Activated T-helper 1 cell treated with Interleukin-2 at 50 U/mL for 16 hours (primary cell): ENCODE results near the gene SFSWAP.

Source experiments
- DNase-seq: peaks from one replicate; pipeline ENCODE4 v3.0.0-alpha.2; 2020; ENCODE audit warnings: low read depth

Gene SFSWAP

GRCh38 chr12:131834798-131835615, 124.1 kb downstream of the SFSWAP start:
- no peak for DNase-seq

DNA sequence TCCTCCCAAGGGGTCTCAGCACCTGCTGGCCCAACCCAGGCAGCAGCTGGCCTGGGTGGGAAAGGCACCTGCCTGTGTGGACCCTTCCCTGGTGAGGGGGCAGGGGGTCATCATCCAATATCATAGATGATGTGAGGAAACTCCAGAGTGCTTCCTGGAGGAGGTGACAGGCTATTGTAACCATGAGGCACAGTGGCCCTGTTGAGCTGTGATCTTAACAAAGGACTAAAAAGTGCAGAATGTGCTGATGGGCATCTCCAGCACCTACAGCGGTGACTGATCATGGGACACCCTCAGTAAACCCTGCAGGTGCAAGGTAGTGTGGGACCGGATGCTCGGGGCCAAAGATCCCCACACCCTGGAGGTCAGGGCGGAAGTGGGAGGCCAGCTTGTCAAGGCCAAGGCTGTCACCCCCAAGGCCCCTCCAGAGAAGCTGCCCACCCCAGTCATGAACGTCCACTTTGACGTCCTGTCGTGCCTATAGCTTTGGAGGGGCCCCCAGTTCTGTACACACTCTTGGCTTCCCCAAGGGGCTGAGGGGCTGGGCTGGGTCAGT, 124.8 kb downstream of the SFSWAP start:
- no peak for DNase-seq

DNA sequence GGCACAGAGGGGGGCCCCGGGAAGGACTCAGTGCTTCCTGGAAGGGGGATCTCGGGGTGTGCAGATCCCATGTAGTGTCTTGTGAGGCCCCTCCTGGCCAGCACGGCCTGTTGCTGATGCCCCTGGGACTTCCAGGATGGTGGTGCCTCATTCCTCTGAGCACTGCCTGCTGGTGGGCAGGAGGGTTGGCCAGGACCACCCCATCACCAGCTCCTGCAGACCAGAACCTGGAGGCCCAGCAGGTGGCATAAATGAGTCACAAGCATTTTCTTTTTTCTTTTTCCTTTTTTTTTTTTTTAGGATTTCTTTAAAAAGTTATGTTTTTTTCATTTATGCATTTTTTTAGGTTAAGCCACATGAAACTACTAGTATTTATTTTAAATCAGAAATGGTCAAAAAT, 125.3 kb downstream of the SFSWAP start:
- no peak for DNase-seq

- no peak for DNase-seq
Observed at GRCh38 chr12:131836714-131837397, 126.0 kb downstream of the SFSWAP start.

- DNase-seq: no peak
Observed at GRCh38 chr12:131840643-131841416, 129.9 kb downstream of the SFSWAP start.

DNA sequence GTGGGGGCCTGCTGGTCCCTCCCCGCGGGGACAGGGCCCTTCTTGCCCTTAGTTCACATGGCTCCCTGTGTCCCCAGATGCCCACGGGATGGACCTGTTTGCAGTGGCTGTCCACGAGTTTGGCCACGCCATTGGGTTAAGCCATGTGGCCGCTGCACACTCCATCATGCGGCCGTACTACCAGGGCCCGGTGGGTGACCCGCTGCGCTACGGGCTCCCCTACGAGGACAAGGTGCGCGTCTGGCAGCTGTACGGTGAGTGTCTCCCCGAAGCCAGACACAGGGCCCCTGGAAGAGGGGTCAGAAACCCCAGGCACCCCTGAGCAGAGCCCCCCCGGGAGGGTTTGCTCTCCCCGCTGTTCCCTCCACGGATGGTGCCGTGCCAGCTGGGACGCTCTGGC, 130.7 kb downstream of the SFSWAP start:
- no peak for DNase-seq

DNA sequence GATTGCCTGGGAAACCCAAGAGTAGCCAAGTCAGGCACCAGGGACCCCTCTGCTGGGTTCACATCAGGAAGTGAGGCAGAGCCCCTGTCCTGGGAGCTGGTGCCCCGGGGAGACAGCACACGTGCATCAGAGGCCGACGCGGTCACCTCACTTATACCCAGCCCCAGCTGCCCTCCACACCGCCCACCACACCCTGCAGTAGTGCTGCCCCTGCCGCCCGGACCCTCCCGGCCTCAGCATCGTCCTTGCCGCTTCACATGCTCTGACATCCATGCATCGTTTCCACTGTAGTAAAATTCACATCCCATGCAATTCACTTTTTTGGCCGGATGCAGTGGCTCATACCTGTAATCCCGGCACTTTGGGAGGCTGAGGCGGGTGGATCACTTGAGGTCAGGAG, 131.3 kb downstream of the SFSWAP start:
- DNase-seq: no peak

DNA sequence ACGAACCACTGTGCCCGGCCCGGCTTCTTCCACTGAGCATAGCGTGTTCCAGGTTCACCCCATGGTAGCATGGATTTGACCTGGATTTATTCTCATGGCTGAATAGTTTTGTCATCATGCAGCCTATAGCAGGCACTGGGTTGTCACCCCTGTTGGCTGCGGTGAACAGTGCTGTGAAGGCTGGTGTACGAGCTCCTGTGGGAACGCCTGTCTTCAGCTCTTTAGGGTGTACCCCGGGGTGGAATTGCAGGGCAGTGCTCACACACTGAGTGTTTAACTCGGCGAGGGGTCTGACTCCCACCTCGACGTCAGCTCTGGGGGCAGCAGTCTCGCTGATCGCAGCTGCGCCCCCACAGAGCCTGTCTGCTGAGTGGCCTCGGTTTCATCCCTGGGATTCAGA, 132.6 kb downstream of the SFSWAP start:
- no peak for DNase-seq

DNA sequence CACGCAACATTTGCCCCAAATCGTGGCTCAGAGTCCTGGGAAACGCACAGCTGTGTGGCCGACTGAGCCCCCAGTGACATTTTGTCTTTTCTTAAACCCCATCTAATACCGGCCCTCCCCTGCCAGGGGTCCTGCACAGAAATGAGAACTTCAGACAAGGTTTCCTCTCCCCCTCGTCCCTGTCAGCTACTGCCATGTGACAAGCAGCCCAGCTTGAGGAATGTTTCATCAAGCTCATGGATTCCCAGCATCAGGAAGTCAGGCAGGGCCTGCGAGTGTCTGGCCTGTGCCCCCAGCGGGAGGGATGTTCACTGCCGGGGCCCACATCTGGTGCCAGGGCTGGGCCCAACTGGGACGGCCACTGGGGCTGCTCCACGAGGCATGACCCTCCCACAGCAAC, 133.2 kb downstream of the SFSWAP start:
- no peak for DNase-seq

GRCh38 chr12:131844656-131845055, 133.8 kb downstream of the SFSWAP start:
- DNase-seq: no peak

DNA sequence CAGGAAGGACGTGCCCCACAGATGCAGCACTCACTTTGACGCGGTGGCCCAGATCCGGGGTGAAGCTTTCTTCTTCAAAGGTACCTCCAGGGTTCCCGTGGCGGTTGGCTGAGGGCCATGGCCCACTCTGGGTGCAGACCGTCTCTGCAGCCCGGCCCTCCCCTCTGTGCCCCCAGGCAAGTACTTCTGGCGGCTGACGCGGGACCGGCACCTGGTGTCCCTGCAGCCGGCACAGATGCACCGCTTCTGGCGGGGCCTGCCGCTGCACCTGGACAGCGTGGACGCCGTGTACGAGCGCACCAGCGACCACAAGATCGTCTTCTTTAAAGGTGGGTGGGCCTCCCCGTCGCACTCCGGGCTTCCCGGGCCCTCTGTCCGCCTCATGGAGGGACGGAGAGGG, 134.2 kb downstream of the SFSWAP start:
- DNase-seq: no peak

GRCh38 chr12:131847456-131847855, 136.6 kb downstream of the SFSWAP start:
- DNase-seq: no peak

- DNase-seq: no peak
Observed at GRCh38 chr12:131848753-131849152, 137.9 kb downstream of the SFSWAP start.
